GM12801 (cell line): ENCODE data around the gene GFOD2.

ENCODE experiments used
- CTCF ChIP-seq: IDR thresholded peaks from one replicate; pipeline ENCODE4 v1.5.1; 2011; ENCODE audit warnings: control low read depth; ENCODE audit not compliant: insufficient read length; ENCODE audit errors: extremely low read depth

Gene GFOD2

GRCh38 chr16:67648764-67649407, 70.2 kb downstream of the GFOD2 start:
- TF ChIP-seq CTCF: no peak

DNA sequence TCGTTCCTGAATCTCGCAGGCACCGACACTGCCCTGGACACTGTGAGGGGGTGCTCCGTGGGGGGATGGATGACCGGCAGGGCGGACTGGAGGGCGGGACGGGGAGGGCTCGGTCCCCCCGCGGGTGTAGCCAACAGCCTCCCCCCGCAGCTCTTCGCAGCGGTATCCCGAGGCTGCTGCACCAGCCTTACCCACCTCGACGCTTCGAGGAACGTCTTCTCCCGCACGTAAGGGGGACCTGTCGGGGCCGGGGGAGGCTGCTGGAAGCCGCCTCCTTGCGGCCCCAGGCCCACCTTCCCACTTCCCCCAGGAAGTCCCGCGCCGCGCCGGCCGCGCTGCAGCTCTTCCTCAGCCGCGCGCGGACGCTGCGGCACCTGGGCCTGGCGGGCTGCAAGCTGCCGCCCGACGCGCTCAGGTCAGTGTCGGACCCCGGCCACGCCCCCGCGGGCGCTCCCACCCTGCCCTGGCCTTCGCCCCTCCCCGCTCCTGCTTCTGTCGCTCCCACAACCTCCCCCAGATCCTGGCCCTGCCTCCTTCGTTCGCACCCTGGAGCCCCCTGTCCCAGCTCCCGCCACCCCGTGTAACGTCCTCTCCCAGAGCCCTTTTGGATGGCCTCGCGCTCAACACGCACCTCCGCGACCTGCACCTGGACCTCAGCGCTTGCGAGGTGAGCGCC, 70.9 kb downstream of the GFOD2 start:
- no peak for TF ChIP-seq CTCF

- TF ChIP-seq CTCF: no peak
Measured at GRCh38 chr16:67647681-67648080, 71.4 kb downstream of the GFOD2 start.

DNA sequence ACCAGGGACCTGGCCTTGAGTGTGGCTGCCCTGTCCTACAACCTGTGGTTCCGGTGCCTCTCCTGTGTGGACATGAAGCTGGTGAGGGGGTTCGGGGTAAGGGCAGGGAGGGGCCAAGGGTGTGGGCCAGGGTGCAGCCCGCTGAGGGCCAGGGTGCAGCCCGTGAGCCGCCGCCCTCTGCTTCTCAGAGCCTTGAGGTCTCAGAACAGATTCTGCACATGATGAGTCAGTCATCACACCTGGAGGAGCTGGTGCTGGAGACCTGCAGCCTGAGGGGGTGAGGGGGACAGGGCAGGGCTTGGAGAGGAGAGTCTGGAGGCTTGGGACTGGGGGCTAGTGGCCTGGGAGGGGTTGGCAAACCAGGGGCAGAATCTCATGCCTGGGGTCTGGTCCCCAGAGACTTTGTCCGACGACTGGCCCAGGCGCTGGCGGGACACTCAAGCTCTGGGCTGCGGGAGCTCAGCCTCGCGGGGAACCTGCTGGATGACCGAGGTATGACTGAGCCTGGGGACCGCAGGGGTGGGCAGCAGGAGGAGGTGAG, 71.9 kb downstream of the GFOD2 start:
- TF ChIP-seq CTCF: no peak

GRCh38 chr16:67645397-67646121, 73.6 kb downstream of the GFOD2 start:
- no peak for TF ChIP-seq CTCF

- no peak for TF ChIP-seq CTCF
Measured at GRCh38 chr16:67644038-67644437, 75.1 kb downstream of the GFOD2 start.
